ENCODE measurements around the gene HYAL3. TPM values are rescaled to one million over a fixed set of nuclear protein-coding genes. Genes with fewer than 3 reads are reported as not detected.

Gene HYAL3
- total and polyA plus RNA-seq, 7 donors = 0.60 to 8.3 (median 3.3) TPM

- intact Hi-C loops (cut with DNase I) = no loop called here
- Histone ChIP-seq H3K36me3 (no peaks in the 10 kb centered on the region), H3K9me3 (no peaks in the 10 kb centered on the region), H3K27me3 (no peaks in the 10 kb centered on the region), H3K4me1 (peaks cover 0 to 81% (median 79%) of the 10 kb centered on the region in 4 donors), H3K27ac (peak overlapping the region; percentile 93 to 100 (median 98)), H3K4me3 (peak overlapping the region; percentile 69 to 83 (median 77))
- TF ChIP-seq CTCF (IDR thresholded peaks at IDR 0.05) (no peak), POLR2AphosphoS5 (IDR thresholded peaks at IDR 0.05) (peak; percentile 93 to 98 (median 95)), POLR2A (IDR thresholded peaks at IDR 0.05) (peak; percentile 72 to 77), EP300 (IDR thresholded peaks at IDR 0.05) (no peak)
- peak; percentile 100 for DNase-seq
- WGBS, 2 donors = 0% methylated on average over 79 of the region's 79 CpGs
Observed at GRCh38 chr3:50337175-50337861, 38.1 kb upstream of the HYAL3 start.

GRCh38 chr3:50336452-50337174, 37.4 kb upstream of the HYAL3 start:
- no peak for TF ChIP-seq POLR2AphosphoS5 (IDR thresholded peaks at IDR 0.05)
- TF ChIP-seq POLR2A (IDR thresholded peaks at IDR 0.05) = no peak
- TF ChIP-seq CTCF (IDR thresholded peaks at IDR 0.05) = no peak
- no peak for TF ChIP-seq EP300 (IDR thresholded peaks at IDR 0.05)
- H3K4me3 ChIP-seq = peak overlapping the region; percentile 69 to 83 (median 77)
- intact Hi-C loops (cut with DNase I) = no loop called here
- no peaks in the 10 kb centered on the region for H3K27me3 ChIP-seq
- H3K36me3 ChIP-seq = peaks cover 0 to 7% (median 2%) of the 10 kb centered on the region in 4 donors
- H3K4me1 ChIP-seq = peaks cover 0 to 80% (median 78%) of the 10 kb centered on the region in 4 donors
- H3K9me3 ChIP-seq = no peaks in the 10 kb centered on the region
- DNase-seq = no peak
- H3K27ac ChIP-seq = peak overlapping the region; percentile 93 to 100 (median 98)
- WGBS, 2 donors = 1% methylated on average over 31 of the region's 31 CpGs

GRCh38 chr3:50334339-50335075, 35.3 kb upstream of the HYAL3 start:
- Histone ChIP-seq H3K27ac (peak overlapping the region; percentile 93 to 100 (median 98)), H3K9me3 (no peaks in the 10 kb centered on the region), H3K4me1 (peaks cover 0 to 59% (median 57%) of the 10 kb centered on the region in 4 donors), H3K4me3 (no peak overlapping the region), H3K36me3 (peaks cover 18 to 28% (median 21%) of the 10 kb centered on the region in 4 donors), H3K27me3 (no peaks in the 10 kb centered on the region)
- TF ChIP-seq POLR2A (IDR thresholded peaks at IDR 0.05) (no peak), EP300 (IDR thresholded peaks at IDR 0.05) (no peak), POLR2AphosphoS5 (IDR thresholded peaks at IDR 0.05) (no peak), CTCF (IDR thresholded peaks at IDR 0.05) (no peak)
- DNase-seq = no peak
- WGBS, 2 donors = 56 to 65% methylated on average over 5 of the region's 5 CpGs
- intact Hi-C loops (cut with DNase I) = no loop called here

GRCh38 chr3:50333744-50334328, 34.6 kb upstream of the HYAL3 start:
- Histone ChIP-seq H3K36me3 (peaks cover 18 to 29% (median 23%) of the 10 kb centered on the region in 4 donors), H3K27ac (peak overlapping the region; percentile 93 to 100 (median 98)), H3K4me3 (no peak overlapping the region), H3K9me3 (no peaks in the 10 kb centered on the region), H3K27me3 (no peaks in the 10 kb centered on the region), H3K4me1 (peaks cover 0 to 55% (median 55%) of the 10 kb centered on the region in 4 donors)
- no peak for DNase-seq
- intact Hi-C loops (cut with DNase I) = no loop called here
- TF ChIP-seq POLR2A (IDR thresholded peaks at IDR 0.05) (no peak), POLR2AphosphoS5 (IDR thresholded peaks at IDR 0.05) (peak in 3 of 4 donors; percentile 31 to 51 (median 42)), EP300 (IDR thresholded peaks at IDR 0.05) (peak in 1 of 4 donors; percentile 25), CTCF (IDR thresholded peaks at IDR 0.05) (no peak)
- 73 to 78% methylated on average over 12 of the region's 12 CpGs for WGBS, 2 donors

Measured in sigmoid colon (tissue), 7 donors.